ENCODE measurements around the gene NR2C2.

GRCh38 chr3:15091575-15091974, 144.2 kb downstream of the NR2C2 start:
- TF ChIP-seq CTCF (IDR thresholded peaks at IDR 0.05; ENCODE audit: low read depth, low read length) (no peak), POLR2A (IDR thresholded peaks at IDR 0.05; ENCODE audit: extremely low read depth, insufficient read length) (no peak), MAX (IDR thresholded peaks at IDR 0.05; ENCODE audit: low read depth, low read length) (no peak), MYC (IDR thresholded peaks at IDR 0.05; ENCODE audit: low read depth, low read length) (no peak)

All from NB4 (cell line).